Heart left ventricle (tissue), 16 donors: ENCODE data around the gene SV2A. TPM values are rescaled to one million over a fixed set of nuclear protein-coding genes. Genes with fewer than 3 reads are reported as not detected.
A peak's percentile ranks its signal among the peaks of the same experiment; 100 is the strongest.
"Not testable (repeated sequence)": the region's sequence is repeated elsewhere in the genome, so short reads cannot be mapped to it uniquely, and the experiment has no call there.

Experiments
- ATAC-seq, 4 donors: fragments of 200-7000 bp; cut with Tn5 transposase; one replicate each; pipeline ENCODE4 v1.9.1; 2020 to 2022; ENCODE audit warnings: moderate library complexity in 4 of 4, mild to moderate bottlenecking in 3 of 4, moderate number of reproducible peaks in 1 of 4
- DNase-seq, 5 donors: peaks; one replicate each; pipeline ENCODE4 v3.0.0-alpha.2; 2020
- H3K27ac ChIP-seq, 12 donors: fragments of 200-600 bp; sonication (generic) in 4 of 12; one replicate each; pipeline versions ENCODE4 v1.5.0 to v1.8.0; 2016 to 2022; ENCODE audit warnings: mild to moderate bottlenecking in 2 of 12
- H3K27me3 ChIP-seq, 9 donors: fragments of 200-600 bp; sonication (generic) in 2 of 9; one replicate each; pipeline versions ENCODE4 v1.5.1 to v1.8.0; 2016 to 2022; ENCODE audit warnings: mild to moderate bottlenecking in 3 of 9
- H3K36me3 ChIP-seq, 9 donors: fragments of 200-600 bp; sonication (generic) in 2 of 9; one replicate each; pipeline versions ENCODE4 v1.5.0 to v1.8.0; 2018 to 2022; ENCODE audit warnings: mild to moderate bottlenecking in 2 of 9
- H3K4me1 ChIP-seq, 12 donors: fragments of 200-600 bp; sonication (generic) in 4 of 12; one replicate each; pipeline versions ENCODE4 v1.5.0 to v1.8.0; 2016 to 2022; ENCODE audit warnings: mild to moderate bottlenecking in 3 of 12
- H3K4me3 ChIP-seq, 12 donors: fragments of 200-600 bp; sonication (generic) in 4 of 12; one replicate each; pipeline versions ENCODE4 v1.5.0 to v1.8.0; 2017 to 2022; ENCODE audit warnings: mild to moderate bottlenecking in 9 of 12, moderate library complexity in 4 of 12
- H3K9me3 ChIP-seq, 12 donors: fragments of 200-600 bp; sonication (generic) in 4 of 12; one replicate each; pipeline versions ENCODE4 v1.5.0 to v1.8.0; 2016 to 2022; ENCODE audit warnings: mild to moderate bottlenecking in 1 of 12
- POLR2A ChIP-seq, 2 donors: fragments of 450-650 bp; IDR thresholded peaks; one replicate each; pipeline ENCODE4 v1.6.1; 2017; ENCODE audit warnings: antibody characterized with exemption in 2 of 2, mild to moderate bottlenecking in 2 of 2, moderate library complexity in 2 of 2
- WGBS, 4 donors: extraction: QIAGEN DNeasy Blood & Tissue Kit in 2 of 4; methylation state at CpG; one replicate each; pipeline versions ENCODE4 v1.1.5 to v1.1.7; 2013 to 2018; 5-methylcytosine and 5-hydroxymethylcytosine counted together
- intact Hi-C, 10 donors: fragments of 100-400 bp; cut with DNase I; formaldehyde crosslinking; loops; one replicate each; pipeline versions ENCODE4 v1.11.1 to v1.14.2; 2022
- polyA plus RNA-seq, 2 donors: library from polyadenylated mRNA; stranded (reverse); fragments of 200-250 nt; gene quantifications; one replicate each; pipeline ENCODE4 v1.2.3, GENCODE V29; 2013
- total RNA-seq, 9 donors: library from RNA; depleted of rRNA in 2 of 9; stranded (reverse); fragments of >200 nt in 2 of 9; fragmentation: NEBNext Ultra II Directional in 3 of 9; extraction: Animal tissue kit (Norgen Biotek cat#: 25700) in 3 of 9; gene quantifications; one replicate each; pipeline versions ENCODE4 v1.1.0 to v1.2.4, GENCODE V29; 2016 to 2023
- TF ChIP-seq, protein P1 (sequence below), 12 donors: fragments of 200-600 bp; sonication (generic) in 4 of 12; IDR thresholded peaks; one replicate each; pipeline versions ENCODE4 v1.5.0 to v1.8.0; 2018 to 2022; ENCODE audit warnings: antibody characterized with exemption in 12 of 12, mild to moderate bottlenecking in 5 of 12
- donor health status: ischemic (EF 13 %, LVEDD 7.1; RV severe dilation, severe dysfunction).
- donor health status: healthy with polysubstance abuse.
- donor health status: DM: no; HTN: yes; CAD: no.
- donor health status: DM: no; HTN: no; CAD: no.
- donor health status: ischemic (EF 25% LVEDD 6.9; RV normal size, moderate dysfunction).
- donor health status: ischemic (EF 25% LVEDD 5.7; RV mildly dilated, moderate dysfunction).
- donor health status: healthy.
- donor health status: DM: yes; HTN: yes; CAD: no.
- donor health status: ischemic (EF 35%, LVEDD 5.7; RV mildly dilated, moderate dysfunction).
- donor health status: nonischemic (EF 11% LVEDD 7.7; RV severe dilation, severe dysfunction).
- donor health status: DM: yes; HTN: yes; CAD: no.
- donor health status: PGD.
- donor health status: ischemic (EF 29% LVEDD 5.4; RV normal size, mild dysfunction).
- donor health status: nonischemic (EF 23%, LVEDD 6.1; RV moderate dilation, normal function).

The SV2A gene
- total and polyA plus RNA-seq, 11 donors = 0.20 to 1.4 (median 0.32) TPM

DNA sequence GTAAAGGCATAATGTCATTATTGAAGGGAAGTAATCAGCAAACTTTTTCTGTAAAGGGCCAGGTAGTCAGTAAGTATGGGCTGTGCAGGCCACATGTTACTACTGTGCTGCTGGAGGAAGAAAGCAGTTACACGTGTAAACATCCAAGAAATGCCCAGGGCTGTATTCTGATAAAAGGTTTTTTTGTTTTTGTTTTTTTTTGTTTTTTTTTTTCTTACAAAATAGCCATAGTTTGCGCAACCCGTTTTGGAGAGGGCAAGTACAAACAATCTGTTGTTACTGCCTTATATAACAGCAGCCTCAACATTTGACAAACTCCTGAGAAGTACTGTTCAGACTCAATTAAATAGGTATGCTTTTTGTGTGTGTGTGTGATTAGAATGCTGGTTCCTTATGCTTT is 45.7 kb upstream of the SV2A start:
- H3K9me3 ChIP-seq = no peaks in the 10 kb centered on the region
- H3K4me1 ChIP-seq = peaks cover 0 to 24% (median 7%) of the 10 kb centered on the region in 12 donors
- TF ChIP-seq, protein P1, sequence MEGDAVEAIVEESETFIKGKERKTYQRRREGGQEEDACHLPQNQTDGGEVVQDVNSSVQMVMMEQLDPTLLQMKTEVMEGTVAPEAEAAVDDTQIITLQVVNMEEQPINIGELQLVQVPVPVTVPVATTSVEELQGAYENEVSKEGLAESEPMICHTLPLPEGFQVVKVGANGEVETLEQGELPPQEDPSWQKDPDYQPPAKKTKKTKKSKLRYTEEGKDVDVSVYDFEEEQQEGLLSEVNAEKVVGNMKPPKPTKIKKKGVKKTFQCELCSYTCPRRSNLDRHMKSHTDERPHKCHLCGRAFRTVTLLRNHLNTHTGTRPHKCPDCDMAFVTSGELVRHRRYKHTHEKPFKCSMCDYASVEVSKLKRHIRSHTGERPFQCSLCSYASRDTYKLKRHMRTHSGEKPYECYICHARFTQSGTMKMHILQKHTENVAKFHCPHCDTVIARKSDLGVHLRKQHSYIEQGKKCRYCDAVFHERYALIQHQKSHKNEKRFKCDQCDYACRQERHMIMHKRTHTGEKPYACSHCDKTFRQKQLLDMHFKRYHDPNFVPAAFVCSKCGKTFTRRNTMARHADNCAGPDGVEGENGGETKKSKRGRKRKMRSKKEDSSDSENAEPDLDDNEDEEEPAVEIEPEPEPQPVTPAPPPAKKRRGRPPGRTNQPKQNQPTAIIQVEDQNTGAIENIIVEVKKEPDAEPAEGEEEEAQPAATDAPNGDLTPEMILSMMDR (IDR thresholded peaks at IDR 0.05) = no peak
- no peak for TF ChIP-seq POLR2A (IDR thresholded peaks at IDR 0.05)
- intact Hi-C loops = loop anchor here (2.0 to 10.0 kb wide), 10 partner anchors 49 to 224 kb away; partner anchors contain the start of genes OTUD7B (in 1 of the 10) and VPS45 (in 1 of the 10)
- H3K27ac ChIP-seq = peak overlapping the region in 5 of 12 donors; percentile 17 to 47 (median 44)
- H3K4me3 ChIP-seq = no peak overlapping the region
- ATAC-seq (no peak), DNase-seq (no peak)
- H3K36me3 ChIP-seq = peaks cover 0 to 93% (median 64%) of the 10 kb centered on the region in 9 donors
- WGBS, 4 donors = 53 to 62% (median 54%) methylated on average over 3 of the region's 3 CpGs
- peaks cover 0 to 6% (median 0%) of the 10 kb centered on the region in 9 donors for H3K27me3 ChIP-seq

DNA sequence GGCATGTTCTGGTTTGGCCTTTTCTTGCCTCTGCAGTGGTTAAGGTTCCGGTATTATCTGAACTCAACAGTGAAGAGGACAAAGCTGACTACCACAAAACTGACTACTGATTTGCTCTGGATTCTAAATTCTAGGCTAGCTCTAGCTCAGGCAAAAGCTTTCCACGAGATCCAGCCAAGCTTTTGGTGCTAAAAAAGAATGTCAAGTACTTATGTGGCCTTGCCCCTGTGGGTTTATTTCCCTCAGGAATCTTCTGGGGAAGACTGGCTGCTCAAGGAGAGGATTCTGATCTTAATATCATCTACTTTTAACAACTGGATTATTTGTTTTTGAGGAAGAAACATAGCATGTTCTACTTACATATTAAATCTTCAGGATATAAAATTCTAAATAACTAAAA is 45.1 kb upstream of the SV2A start:
- H3K36me3 ChIP-seq = peaks cover 0 to 93% (median 64%) of the 10 kb centered on the region in 9 donors
- H3K9me3 ChIP-seq = peaks cover 0 to 3% (median 0%) of the 10 kb centered on the region in 12 donors
- ATAC-seq (peak in 1 of 4 donors; percentile 16), DNase-seq (no peak)
- peaks cover 0 to 6% (median 0%) of the 10 kb centered on the region in 9 donors for H3K27me3 ChIP-seq
- H3K27ac ChIP-seq = peak overlapping the region in 8 of 12 donors; percentile 21 to 47 (median 42)
- no peak for TF ChIP-seq POLR2A (IDR thresholded peaks at IDR 0.05)
- TF ChIP-seq, protein P1 (IDR thresholded peaks at IDR 0.05) = no peak
- peaks cover 0 to 24% (median 7%) of the 10 kb centered on the region in 12 donors for H3K4me1 ChIP-seq
- WGBS, 4 donors = 35 to 59% (median 44%) methylated on average over 2 of the region's 2 CpGs
- no peak overlapping the region for H3K4me3 ChIP-seq
- intact Hi-C loops = loop anchor here (1.0 to 10.0 kb wide), 13 partner anchors 50 to 225 kb away; partner anchors contain the start of genes OTUD7B (in 1 of the 10) and VPS45 (in 1 of the 10)

DNA sequence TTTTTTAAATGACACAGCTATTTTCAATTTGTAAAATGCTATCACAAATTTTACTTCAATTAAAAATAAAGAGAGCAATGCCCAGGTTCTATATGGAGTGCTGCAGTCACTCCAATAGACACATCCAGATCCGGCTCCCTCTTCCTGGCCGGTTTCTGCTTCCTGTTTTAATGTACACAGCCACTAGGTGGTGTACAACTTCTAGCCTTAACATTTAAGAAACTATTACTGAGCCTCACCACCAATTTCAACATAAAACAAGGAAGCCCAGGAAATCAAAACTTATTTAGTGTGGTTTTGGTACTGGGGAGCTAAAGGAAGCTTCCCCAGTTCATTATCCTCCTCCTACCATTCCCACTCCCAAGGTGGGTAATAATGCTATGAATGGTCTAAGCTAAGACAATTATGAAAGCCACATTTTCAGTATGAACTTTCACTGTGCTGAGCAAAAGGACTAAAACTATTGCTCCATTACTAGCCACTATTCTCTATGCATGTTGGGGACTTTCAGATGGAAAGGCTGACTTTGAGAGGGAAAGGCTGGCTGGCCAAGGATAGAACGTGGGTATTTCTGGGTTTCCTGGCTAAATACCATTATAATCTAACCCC is 44.5 kb upstream of the SV2A start:
- peak in 3 of 5 donors; percentile 34 to 45 (median 45) for DNase-seq
- Histone ChIP-seq H3K36me3 (peaks cover 0 to 92% (median 62%) of the 10 kb centered on the region in 9 donors), H3K9me3 (peaks cover 0 to 5% (median 0%) of the 10 kb centered on the region in 12 donors), H3K4me1 (peaks cover 0 to 24% (median 7%) of the 10 kb centered on the region in 12 donors), H3K27me3 (peaks cover 0 to 6% (median 0%) of the 10 kb centered on the region in 9 donors), H3K4me3 (no peak overlapping the region), H3K27ac (peak overlapping the region in 8 of 12 donors; percentile 21 to 47 (median 42))
- TF ChIP-seq, protein P1 (IDR thresholded peaks at IDR 0.05) = peak; percentile 69 to 87 (median 81)
- no peak for TF ChIP-seq POLR2A (IDR thresholded peaks at IDR 0.05)
- ATAC-seq = peak; percentile 74 to 91 (median 83)
- intact Hi-C loops = loop anchor here (1.0 to 10.0 kb wide), 13 partner anchors 50 to 225 kb away; partner anchors contain the start of genes OTUD7B (in 1 of the 10) and VPS45 (in 1 of the 10)
- WGBS, 4 donors = 17 to 28% (median 18%) methylated on average over 3 of the region's 3 CpGs

DNA sequence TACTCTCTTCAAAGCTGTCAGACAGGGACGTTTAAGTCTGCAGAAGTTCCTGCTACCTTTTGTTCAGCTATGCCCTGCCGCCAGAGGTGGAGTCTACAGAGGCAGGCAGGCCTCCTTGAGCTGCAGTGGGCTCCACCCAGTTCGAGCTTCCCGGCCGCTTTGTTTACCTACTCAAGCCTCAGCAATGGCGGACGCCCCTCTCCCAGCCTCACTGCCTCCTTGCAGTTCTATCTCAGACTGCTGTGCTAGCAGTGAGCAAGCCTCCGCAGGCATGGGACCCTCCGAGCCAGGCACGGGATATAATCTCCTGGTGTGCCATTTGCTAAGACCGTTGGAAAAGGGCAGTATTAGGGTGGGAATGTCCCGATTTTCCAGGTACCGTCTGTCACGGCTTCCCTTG is 39.9 kb upstream of the SV2A start:
- 96 to 99% (median 98%) methylated on average over 13 to 14 of the region's 14 CpGs for WGBS, 4 donors
- not testable (repeated sequence) for ATAC-seq

More for the DNA sequence above, 39.9 kb upstream of the SV2A start:
- H3K4me3 ChIP-seq, H3K27me3 ChIP-seq, H3K9me3 ChIP-seq, H3K27ac ChIP-seq, H3K4me1 ChIP-seq, DNase-seq, intact Hi-C loops: not testable (repeated sequence)
- H3K36me3 ChIP-seq = peaks cover 0 to 66% (median 34%) of the 10 kb centered on the region in 9 donors
